Non-pigmented ciliary epithelial cell (primary cell): ENCODE data around the gene PPP1R8.
"Not testable (repeated sequence)": the region's sequence is repeated elsewhere in the genome, so short reads cannot be mapped to it uniquely, and the experiment has no call there.

ENCODE experiments used
- DNase-seq: peaks from one replicate; pipeline ENCODE4 v3.0.0-alpha.2; 2010; ENCODE audit warnings: low read depth

Gene PPP1R8

DNA sequence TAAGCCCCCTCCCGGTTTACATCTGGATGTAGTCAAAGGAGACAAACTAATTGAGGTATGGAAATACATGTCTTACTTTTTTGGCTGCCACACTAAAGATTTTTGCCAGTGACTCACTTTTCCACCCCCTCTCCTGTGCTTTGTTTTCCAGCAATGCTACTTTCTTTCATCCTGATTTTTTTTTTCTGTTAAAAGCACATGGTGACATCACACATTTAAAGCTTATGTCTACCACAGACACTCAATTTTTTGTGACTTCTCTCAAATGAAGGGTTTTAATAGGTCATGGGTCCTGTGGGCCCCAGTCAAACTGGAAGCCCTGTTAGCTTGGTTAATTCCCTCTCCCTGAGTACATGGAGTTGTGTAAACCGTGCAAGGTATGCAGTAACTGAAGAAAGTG is 2.2 kb downstream of the PPP1R8 start:
- DNase-seq = peak; percentile 35

DNA sequence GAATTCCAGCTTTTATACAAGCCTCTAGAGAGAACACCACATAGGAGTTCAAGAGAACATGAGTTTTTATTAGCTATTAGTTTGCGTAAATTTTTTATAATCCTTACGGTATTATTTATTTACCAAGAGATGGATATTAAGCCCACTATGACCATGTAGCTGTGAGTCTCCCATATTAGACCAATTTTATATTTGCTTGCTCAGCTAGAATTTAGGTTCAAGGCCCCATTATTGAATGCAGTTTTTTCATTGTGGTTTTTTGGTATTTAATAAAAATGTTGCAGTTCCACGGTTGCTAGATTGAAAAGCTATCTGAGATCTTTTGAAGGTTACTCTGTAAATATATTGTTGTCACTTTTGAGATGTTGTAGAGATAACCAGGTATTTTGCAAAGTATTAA is 2.9 kb downstream of the PPP1R8 start:
- no peak for DNase-seq

DNA sequence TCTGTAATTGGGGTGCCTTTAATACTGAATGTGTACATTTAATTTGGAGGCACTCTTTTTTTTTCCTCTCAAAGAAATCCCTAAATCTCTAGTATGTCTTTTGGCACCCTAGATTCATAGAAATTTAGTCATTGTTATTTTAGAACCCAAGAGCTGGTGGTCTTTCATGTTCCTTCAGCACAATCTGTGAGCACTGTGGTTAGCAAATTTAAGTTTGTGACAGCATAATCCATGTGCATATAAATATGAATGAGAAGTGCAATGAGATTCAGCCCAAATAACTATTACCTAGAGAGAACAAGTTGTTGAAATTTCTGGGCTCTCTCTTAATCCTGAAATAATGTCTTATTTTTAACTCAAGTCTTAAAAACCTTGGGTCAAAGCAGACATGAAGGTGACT is 4.5 kb downstream of the PPP1R8 start:
- no peak for DNase-seq

DNA sequence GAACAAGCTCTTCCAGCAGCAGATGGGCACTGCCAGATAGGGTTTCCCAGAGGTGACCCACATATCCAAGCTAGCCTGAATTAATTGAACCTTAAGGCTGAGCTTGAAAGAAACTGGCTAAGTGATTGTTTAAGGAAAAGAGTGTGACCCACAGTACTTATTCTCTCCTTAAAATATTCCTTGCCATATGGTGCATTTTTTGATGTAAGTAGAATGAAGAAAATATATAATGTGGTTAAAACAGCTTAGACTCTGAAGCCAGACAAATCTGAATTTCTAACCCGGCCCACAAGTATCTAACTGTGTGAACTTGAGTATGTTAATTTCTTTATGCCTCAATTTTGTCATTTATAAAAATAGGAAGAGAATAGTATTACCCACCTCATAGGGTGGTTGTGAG is 4.9 kb downstream of the PPP1R8 start:
- no peak for DNase-seq

DNA sequence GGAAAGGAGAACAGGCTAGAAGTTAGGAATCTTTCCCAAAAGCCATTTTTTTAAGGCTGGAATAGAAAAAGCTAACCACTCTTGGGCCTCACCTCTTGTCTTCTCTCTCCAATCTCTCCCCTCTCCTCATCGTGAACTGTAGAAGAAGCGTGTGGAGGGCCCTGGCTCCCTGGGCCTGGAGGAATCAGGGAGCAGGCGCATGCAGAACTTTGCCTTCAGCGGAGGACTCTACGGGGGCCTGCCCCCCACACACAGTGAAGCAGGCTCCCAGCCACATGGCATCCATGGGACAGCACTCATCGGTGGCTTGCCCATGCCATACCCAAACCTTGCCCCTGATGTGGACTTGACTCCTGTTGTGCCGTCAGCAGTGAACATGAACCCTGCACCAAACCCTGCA is 19.4 kb downstream of the PPP1R8 start:
- DNase-seq = no peak

DNA sequence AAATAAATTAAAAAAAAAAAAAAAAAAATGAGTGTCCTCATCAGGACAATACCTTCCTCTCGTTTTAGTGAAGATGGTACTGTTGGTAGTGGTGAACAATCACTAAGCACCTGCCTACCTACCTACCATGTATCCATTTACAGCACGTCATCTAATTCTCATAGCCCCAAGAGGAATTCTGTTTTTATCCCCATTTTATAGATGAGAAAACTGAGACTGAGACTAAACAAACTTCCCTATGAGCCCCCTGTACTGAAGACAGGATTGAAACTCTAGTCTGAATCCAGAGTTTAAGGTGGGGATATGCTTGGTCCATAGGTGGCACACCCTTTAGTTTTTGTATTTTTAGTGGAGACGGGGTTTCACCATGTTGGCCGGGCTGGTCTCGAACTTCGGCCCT is 24.5 kb downstream of the PPP1R8 start:
- no peak for DNase-seq

DNA sequence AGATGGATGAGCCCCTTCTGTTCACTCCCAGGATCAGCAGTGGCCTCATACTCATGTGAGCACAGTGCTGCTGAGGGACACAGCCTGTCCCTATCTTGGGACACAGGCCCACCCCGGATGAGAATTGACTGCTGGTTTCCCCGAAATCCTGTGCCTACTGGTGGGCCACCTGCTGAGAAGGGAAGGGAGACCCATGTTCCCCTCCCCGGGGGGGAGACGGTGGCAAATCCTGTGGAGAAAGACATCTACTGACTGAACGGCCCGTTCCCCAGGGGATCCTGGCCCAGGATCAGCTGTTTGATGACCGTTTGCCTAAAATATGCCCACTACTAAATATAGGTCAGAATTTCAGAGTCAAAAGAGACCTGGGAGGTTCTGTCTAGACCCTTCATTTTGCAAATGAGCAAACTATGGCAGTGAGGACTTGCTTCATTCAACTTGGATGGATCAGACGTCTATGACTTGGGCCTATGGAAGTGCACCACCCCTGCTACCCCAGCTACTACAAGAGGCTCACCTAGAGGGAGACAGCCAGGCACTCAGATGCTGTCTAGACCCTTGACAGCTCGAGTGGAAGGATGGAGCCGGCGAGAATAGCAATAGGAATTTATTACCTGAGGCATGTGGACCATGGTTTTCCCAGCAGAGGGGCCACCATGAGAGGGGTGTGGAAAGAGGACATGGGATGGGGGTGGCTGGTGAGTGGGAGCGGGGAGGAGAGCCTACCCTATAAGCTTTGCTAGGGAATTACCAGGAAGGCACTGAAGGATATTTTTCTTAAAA is 26.2 kb downstream of the PPP1R8 start:
- DNase-seq = no peak

DNA sequence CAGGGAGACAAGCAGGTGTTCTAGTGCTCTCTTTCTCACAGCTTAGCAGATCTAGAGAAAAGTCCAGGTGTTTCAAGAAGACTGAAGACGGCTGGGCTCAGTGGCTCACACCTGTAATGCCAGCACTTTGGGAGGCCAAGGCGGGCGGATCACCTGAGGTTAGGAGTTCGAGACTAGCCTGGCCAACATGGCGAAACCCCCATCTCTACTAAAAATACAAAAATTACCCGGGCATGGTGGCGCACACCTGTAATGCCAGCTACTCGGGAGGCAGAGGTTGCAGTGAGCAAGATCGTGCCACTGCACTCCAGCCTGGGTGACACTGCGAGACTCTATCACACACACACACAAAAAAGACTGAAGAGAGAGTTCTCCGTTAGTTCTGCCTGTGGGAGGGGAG is 27.0 kb downstream of the PPP1R8 start:
- not testable (repeated sequence) for DNase-seq

DNA sequence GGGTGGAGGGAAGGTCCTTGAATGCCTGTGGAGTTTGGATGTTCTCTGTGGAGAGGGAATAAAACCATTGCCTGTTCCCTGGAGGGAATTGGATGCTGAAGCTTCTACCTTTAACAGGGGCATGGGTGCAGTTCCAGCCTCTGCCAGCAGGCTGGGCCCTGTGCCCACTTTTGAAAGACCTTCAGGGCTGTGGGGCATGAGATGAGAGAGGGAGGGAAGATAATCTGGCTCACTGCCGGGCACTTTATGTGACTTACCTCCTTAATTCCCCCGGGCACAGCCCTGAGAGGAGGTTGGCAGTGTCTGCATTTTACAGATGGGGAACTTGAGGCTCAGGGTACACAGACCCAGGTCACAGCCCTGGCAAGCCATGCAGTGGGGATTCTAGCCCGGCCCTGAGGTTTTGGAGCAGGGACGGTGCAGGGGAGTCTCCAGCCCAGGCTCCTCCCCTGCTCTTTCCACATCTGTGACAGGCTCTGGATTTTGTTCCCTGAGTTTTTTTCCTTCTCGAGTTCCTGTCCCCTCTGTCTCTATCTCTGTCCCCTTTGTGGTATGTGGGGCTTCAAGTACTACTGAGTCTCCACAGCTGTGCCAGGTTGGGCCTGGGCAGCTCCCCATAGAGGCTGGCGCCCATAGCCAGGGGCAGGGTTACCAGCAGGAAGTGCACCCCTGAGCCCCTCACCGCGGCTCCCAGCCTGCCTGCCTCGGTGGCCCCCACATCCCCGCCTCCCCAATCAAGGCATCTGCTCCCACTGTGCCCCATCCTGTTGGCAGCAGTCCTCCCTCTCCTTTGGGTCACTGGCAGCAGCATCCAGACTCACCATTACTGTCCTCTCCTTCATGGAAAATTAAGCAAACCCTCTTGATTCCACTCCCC is 27.7 kb downstream of the PPP1R8 start:
- DNase-seq = no peak

DNA sequence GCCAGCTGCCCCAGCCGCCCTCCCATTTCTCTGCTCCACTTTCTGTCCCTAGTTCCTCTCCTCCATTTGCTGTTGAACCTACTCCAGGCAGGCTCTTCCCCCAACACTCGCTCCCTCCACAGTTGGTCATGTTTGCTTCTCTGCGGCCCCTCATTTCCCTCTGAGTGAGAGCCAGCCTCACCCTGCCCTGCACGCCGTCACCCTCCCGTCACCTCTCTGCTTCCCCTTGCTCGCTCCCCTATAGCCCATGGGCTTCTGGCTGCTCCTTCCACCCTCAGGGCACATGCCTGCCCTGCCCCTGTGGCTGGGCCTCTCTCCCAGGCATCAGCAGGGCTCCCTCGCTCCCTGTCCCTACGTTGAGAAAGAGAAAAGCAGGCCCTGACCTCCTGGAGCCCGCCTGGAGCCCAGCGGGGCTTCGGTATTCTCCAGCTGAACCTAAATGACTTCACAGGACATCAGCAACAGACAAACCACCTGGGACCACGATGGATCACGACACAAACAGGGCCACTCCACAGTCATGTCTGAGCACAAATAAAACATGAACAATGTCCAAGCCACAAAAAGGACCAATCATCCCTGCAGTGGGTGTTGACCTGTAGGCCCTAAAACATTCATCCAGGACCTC is 28.5 kb downstream of the PPP1R8 start:
- no peak for DNase-seq

DNA sequence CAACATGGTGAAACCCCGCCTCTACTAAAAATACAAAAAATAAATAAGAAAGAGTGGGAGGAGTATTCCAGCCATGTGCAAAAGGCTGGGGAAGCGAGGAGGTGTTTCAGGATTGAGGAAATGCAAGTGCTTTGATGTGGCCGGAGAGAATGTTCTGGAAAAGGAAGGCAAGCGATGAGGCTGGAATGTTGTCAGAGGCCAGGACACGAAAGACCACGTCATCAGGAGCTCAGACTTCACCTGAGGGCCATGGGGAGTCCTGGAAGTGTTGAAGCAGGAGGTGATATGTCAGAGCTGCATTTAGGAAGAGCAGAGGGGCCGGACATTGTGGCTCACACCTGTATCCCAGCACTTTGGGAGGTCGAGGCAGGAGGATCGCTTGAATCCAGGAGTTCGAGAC is 30.9 kb downstream of the PPP1R8 start:
- no peak for DNase-seq

DNA sequence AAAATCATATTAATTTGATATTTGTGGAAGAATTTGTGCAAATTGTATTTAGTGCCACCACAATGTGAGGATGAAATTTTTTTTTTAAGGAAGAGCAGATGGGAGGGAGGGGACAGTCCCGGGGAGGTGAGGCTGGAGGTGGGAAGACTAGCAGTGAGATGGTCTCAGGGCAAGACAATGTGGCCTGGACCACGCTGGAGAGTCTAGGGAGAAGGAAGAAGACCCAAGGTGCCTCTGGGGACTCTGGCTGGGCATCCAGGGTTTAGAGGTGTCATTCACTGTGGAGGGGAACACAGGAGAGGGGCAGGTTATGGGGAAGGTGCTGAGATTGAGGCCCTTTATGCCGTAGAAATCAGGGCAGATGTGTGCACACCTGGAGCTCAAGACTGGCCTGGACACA is 31.4 kb downstream of the PPP1R8 start:
- DNase-seq = no peak

DNA sequence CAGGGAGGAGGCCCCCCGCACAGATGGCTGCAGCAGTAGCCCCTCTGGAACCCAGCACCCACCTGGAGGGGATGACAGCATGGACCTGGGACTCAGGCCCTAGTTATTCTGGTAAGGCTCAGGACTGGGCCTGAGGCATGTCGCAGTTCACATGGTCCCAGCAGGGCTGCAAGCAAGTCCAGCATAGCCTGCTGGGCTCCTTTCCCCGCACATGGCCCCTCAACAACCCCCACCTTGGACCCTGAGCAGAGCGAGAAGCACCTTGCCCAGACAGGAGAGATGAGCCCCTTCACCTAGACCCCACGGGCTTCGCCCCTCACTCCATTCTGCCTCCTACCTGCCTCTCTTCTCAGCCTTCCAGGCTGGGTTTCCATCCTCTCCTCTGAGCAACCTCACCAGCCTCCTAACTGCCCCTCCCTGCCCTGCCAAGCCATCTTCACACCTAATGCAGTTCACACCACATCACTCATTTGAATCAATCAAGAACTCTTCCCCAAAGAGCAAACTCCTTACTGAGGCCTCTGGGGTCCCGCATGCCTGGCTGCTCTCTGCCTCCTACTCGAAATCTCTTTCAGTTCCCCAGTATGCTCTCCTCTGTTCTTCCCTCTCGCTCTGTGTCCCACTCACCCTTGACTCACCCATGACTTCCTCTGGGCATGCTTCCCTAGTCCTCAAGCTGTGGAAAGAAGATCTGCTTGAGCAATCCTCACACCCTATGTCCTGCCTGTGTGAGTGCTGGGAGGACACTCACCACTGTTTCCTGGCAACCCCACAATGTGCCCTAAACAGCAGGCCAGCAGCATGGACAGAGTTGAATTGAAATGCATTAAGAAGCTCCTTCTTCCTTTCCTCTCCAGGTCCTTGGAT is 32.3 kb downstream of the PPP1R8 start:
- DNase-seq = peak; percentile 94

DNA sequence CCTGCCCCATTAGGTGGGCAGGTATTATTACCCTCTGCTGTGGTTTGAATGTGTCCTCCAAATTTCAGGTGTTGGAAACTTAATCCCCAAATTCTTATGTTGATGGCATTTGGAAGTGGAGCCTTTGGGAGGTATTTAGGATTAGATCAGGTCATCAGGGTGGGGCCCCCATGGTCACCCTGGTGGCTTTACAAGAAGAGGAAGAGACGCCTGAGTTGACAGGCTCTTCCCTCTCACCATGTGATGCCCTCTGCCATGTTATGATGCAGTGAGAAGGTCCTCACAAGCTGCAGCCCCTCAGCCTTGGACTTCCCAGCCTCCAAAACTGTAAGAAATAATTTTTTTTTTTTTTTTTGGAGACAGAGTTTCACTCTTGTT is 32.9 kb downstream of the PPP1R8 start:
- no peak for DNase-seq

DNA sequence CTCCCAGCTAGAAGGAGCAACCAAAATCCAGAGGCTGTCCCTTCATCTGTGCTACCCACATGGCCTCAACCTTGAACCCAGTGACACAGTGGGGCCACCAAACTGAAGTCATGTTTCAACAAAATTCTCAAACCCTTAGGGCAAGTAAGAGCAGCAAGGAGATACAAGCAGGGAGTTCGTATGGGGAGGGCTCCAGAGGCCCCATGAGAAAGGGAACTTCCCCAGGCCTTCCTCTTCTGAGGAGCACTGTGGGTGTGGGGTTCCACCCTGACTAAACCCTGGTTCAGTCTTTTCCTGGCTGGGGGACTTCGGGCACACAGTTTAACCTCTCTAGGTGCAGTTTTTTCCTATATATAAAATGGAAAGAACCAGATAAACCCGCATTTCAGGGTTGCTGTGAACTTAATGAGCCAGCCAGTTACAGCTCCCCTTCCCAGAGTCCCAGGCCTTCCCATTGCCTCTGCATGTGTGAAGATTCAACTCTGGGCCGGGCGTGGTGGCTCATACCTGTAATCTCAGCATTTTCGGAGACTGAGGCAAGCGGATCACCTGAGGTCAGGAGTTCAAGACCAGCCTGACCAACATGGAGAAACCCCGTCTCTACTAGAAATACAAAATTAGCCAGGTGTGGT is 33.8 kb downstream of the PPP1R8 start:
- DNase-seq = no peak

DNA sequence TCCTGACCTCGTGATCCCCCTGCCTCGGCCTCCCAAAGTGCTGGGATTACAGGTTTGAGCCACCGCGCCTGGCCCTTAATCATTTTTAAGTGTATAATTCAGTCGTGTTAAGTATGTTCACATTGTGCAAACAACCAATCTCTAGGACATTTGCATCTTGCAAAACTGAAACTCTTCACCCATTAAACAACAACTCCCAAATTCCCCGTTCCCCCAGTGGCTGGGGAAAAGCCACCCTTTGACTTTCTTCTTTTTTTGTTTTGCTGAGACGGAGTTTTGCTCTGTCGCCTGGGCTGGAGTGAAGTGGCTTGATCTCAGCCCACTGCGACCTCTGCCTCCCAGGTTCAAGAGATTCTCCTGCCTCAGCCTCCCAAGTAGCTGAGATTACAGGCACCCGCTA is 35.2 kb downstream of the PPP1R8 start:
- DNase-seq = no peak

DNA sequence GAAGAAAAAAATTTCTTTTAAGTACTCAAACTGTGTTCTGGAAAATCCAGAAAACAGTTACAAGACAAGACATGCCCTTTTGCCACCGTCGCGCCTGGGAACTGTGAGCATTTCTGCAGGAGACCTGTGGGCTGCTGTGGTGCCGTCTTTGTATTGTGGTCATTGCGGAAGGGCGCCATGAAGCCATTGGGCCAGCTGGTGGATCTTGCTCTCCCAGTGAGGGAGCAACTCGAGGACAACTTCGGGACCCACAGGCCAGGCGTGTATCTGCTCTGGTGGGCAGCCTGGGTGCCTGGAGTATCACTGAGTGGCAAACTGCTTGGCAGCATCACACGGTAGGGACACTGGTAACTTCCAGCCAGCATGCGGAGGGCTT is 38.0 kb downstream of the PPP1R8 start:
- no peak for DNase-seq

DNA sequence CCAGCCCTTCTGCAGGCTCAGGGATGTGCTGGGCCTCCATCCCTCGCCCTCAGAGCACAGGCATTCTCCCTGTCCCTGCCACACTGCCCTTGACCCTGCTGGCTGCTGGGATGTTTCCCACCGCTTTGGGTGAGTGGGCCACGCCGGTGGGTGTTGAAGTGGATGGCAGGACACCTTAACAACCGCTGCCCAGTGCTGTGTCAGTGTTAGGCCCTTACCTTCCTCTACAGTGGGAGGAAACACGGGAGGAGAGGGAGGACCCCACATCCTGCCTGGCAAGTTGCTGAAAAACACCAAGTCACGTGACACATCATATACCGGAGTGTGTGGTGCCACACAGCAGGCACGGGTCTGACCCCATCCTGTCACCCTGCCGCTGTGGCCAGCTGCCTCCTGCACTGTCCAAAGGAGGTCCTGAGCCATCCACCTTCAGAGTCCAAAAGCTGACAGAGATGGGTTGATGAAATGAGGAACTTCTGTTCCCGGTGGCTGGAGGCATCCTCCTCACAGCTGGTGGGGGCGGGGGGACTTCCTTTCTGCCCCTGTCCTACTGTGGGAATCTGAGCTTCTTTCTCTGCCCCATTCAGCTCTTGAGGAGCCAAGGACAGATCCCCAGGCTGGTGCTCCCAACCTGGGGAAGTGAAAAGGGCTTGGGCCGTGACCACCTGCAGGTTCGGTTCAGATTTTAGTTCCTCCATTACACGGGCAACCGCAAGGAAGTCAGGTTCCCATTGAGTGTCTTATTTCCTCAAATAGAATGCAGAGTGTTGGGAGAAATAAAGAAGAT is 38.5 kb downstream of the PPP1R8 start:
- DNase-seq = no peak

DNA sequence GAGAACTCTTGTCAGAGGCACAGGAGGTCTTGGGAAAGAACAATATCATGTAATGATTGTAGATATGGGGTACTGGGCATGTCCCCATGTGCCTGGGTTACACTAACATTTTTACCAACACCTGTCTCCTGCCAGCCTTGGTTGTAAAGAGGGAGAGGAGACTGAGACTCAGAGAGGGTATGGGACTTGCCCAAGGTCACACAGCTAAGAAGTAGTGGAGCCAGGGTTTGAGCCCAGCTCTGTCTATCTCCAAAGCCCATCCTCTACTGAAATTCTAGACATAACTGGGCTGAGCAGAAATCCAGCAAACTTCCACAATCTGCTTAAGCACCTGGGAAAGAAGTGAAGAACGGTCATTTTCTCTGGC is 39.1 kb downstream of the PPP1R8 start:
- no peak for DNase-seq

DNA sequence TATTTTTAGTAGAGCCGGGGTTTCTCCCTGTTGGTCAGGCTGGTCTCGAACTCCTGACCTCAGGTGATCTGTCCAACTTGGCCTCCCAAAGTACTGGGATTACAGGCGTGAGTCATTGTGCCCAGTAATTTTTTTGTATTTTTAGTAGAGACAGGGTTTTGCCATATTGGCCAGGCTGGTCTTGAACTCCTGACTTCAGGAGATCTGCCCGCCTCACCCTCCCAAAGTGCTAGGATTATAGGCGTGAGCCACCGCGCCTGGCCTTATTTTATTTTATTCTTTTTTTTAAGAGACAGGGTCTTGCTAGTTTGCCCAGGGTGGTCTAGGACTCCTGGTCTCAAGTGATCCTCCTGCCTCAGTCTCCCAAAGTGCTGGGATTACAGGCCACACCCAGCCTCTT is 40.5 kb downstream of the PPP1R8 start:
- DNase-seq = not testable (repeated sequence)
